Panc1 (cell line): ENCODE measurements around the gene KAZN. TPM values are rescaled to one million over a fixed set of nuclear protein-coding genes. Genes with fewer than 3 reads are reported as not detected.

Source experiments
- ATAC-seq: fragments of 200-7000 bp; cut with Tn5 transposase; 2 replicates; pipeline ENCODE4 v1.9.1; 2020; ENCODE audit warnings: mild to moderate bottlenecking, moderate library complexity
- BruUV-seq: library from RNA; stranded (reverse); fragments of 400-500 nt; replicated peaks from 2 replicates; lab custom pipeline; 2021; lab: Mats Ljungman, UMichigan
- CTCF ChIA-PET: fragments of 300-600 bp; sonication (Branson Sonifier 250); formaldehyde crosslinking; loops from one replicate; lab custom pipeline; 2022; ENCODE audit warnings: antibody characterized with exemption; lab: Charles Lee
- POLR2A ChIA-PET: fragments of 300-600 bp; sonication (Branson Sonifier 250); formaldehyde crosslinking; loops from one replicate; lab custom pipeline; 2022; ENCODE audit warnings: antibody characterized with exemption; lab: Charles Lee
- DNase-seq: peaks from one replicate; pipeline ENCODE4 v3.0.0-alpha.2; 2010; ENCODE audit warnings: low read depth, low spot score
- H3K27ac ChIP-seq: 2 replicates; pipeline ENCODE4 v1.5.1; 2011; ENCODE audit warnings: mild to moderate bottlenecking, low read length, inconsistent platforms
- H3K27me3 ChIP-seq: fragments of 200-500 bp; sonication (Bioruptor generic); 2 replicates; pipeline ENCODE4 v1.6.0; 2014; ENCODE audit warnings: low read length, inconsistent platforms; ENCODE audit not compliant: control insufficient read depth, insufficient read depth
- H3K36me3 ChIP-seq: fragments of 200-500 bp; sonication (Bioruptor generic); 2 replicates; pipeline ENCODE4 v1.5.1; 2014; ENCODE audit warnings: inconsistent platforms, mild to moderate bottlenecking, low read length, moderate library complexity; ENCODE audit not compliant: control insufficient read depth, insufficient read depth
- H3K4me1 ChIP-seq: 2 replicates; pipeline ENCODE4 v1.5.1; 2011; ENCODE audit warnings: inconsistent platforms, mild to moderate bottlenecking, low read length, moderate library complexity; ENCODE audit not compliant: control insufficient read depth, insufficient read depth
- H3K4me3 ChIP-seq, 2 experiments: 2 replicates each; pipeline ENCODE4 v1.5.1; 2011 to 2012; ENCODE audit warnings: low read depth in 2 of 2, low read length in 2 of 2, mild to moderate bottlenecking in 2 of 2, inconsistent platforms in 1 of 2, moderate library complexity in 1 of 2
- H3K9me3 ChIP-seq: fragments of 200-500 bp; sonication (Bioruptor generic); 2 replicates; pipeline ENCODE4 v1.5.1; 2014; ENCODE audit warnings: low read depth, mild to moderate bottlenecking, inconsistent platforms, low read length, moderate library complexity; ENCODE audit not compliant: control insufficient read depth, insufficient read depth
- POLR2AphosphoS5 ChIP-seq: IDR thresholded peaks from 2 replicates; pipeline ENCODE4 v1.6.1; 2012; ENCODE audit warnings: mild to moderate bottlenecking, low read depth, low read length, moderate library complexity
- REST ChIP-seq, 2 experiments: IDR thresholded peaks; 2 replicates each; pipeline ENCODE4 v1.6.1; 2011 to 2012; ENCODE audit warnings: low read depth in 2 of 2, control low read depth in 1 of 2, low read length in 1 of 2, mild to moderate bottlenecking in 1 of 2, moderate library complexity in 1 of 2; ENCODE audit not compliant: insufficient read depth in 1 of 2
- SIN3A ChIP-seq: IDR thresholded peaks from 2 replicates; pipeline ENCODE4 v1.6.1; 2012; ENCODE audit warnings: low read depth, mild to moderate bottlenecking, low read length, moderate library complexity, borderline replicate concordance; ENCODE audit not compliant: insufficient read depth
- TCF7L2 ChIP-seq: IDR thresholded peaks from 2 replicates; pipeline ENCODE4 v1.6.1; 2011; ENCODE audit warnings: mild to moderate bottlenecking, low read depth, low read length, inconsistent platforms
- in situ Hi-C: cut with HindIII; loops from 2 replicates; pipeline ENCODE4 v1.10.0; 2016; ENCODE audit warnings: low sequenced_read_pairs, low pct_unique_long_range_greater_than_20kb
- intact Hi-C: fragments of 100-400 bp; cut with micrococcal nuclease; formaldehyde crosslinking; loops from one replicate; pipeline ENCODE4 v1.10.0; 2022; ENCODE audit not compliant: unreplicated experiment
- total RNA-seq: library from RNA; stranded (reverse); gene quantifications from one replicate; pipeline ENCODE4 v1.2.1, GENCODE V29; 2021; ENCODE audit not compliant: unreplicated experiment
- TF ChIP-seq, protein P1 (sequence below): fragments of 450-650 bp; IDR thresholded peaks from 2 replicates; pipeline ENCODE4 v1.5.1; 2017; ENCODE audit warnings: mild to moderate bottlenecking

The KAZN gene
- total RNA-seq, 1 experiment from 2014 or later: 6.6 TPM

DNA sequence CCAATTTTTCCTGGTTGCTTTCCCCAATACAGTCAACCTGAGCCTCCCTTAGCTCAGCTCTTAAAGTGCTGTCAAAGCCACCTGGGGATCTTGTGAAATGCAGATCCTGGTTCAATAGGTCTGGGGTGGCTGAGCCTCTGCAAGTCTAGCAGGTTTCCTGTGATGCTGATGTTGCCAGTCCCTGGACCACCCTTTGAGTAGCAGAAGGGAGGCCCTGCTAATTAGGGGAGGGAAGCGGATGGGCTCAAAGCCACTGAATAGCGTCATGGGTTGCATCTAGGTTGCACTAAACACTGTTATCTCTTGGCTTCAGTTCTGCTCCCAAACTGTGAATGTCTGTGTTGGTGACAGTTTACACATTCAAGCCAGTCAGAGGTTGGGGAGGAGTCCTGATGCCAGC lies 127.2 kb downstream of the KAZN start:
- BruUV-seq: no TSS peak
- POLR2A ChIA-PET: no interaction called here
- H3K27me3 ChIP-seq: peaks cover 2% of the 10 kb centered on the region; the same call in 1 of the 2 replicates
- DNase-seq: no peak
- H3K36me3 ChIP-seq: no peaks in the 10 kb centered on the region
- H3K9me3 ChIP-seq: no peaks in the 10 kb centered on the region
- H3K27ac ChIP-seq: no peak overlapping the region
- H3K4me1 ChIP-seq: no peaks in the 10 kb centered on the region
- in situ Hi-C loops (no loop called here), intact Hi-C loops (no loop called here)
- TF ChIP-seq REST (IDR thresholded peaks at IDR 0.05; ENCODE audit: insufficient read depth in 1 of 2, low read depth in 2 of 2, low read length in 1 of 2) (no peak), SIN3A (no peak), TCF7L2 (no peak), POLR2AphosphoS5 (no peak)
- TF ChIP-seq, protein P1, sequence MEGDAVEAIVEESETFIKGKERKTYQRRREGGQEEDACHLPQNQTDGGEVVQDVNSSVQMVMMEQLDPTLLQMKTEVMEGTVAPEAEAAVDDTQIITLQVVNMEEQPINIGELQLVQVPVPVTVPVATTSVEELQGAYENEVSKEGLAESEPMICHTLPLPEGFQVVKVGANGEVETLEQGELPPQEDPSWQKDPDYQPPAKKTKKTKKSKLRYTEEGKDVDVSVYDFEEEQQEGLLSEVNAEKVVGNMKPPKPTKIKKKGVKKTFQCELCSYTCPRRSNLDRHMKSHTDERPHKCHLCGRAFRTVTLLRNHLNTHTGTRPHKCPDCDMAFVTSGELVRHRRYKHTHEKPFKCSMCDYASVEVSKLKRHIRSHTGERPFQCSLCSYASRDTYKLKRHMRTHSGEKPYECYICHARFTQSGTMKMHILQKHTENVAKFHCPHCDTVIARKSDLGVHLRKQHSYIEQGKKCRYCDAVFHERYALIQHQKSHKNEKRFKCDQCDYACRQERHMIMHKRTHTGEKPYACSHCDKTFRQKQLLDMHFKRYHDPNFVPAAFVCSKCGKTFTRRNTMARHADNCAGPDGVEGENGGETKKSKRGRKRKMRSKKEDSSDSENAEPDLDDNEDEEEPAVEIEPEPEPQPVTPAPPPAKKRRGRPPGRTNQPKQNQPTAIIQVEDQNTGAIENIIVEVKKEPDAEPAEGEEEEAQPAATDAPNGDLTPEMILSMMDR: no peak
- ATAC-seq: no peak
- CTCF ChIA-PET: no interaction called here
- no peak overlapping the region for H3K4me3 ChIP-seq

DNA sequence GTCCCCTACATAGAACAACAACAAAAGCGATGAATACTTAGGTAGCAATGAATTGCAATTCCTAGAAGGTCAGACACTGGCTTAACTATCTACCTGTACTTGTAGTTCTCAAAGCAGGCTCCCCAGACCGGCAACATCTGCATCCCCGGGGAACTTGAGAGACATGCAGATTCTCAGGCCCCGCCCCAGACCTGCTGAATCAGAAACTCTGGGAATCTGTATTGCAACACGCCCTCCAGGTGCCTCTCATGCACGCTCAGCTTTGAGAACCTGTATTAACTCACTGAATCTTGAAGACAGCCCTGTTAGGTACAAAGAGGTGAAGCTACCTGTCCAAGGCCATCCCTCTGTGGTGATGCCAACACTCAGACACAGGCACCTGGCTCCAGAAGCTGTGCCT lies 128.1 kb downstream of the KAZN start:
- in situ Hi-C loops: no loop called here
- no peaks in the 10 kb centered on the region for H3K4me1 ChIP-seq
- ATAC-seq (no peak; the same call in 1 of the 2 replicates), DNase-seq (no peak)
- CTCF ChIA-PET: no interaction called here
- H3K27me3 ChIP-seq: peaks cover 2% of the 10 kb centered on the region; the same call in 1 of the 2 replicates
- no peaks in the 10 kb centered on the region for H3K9me3 ChIP-seq
- no peak overlapping the region for H3K4me3 ChIP-seq
- POLR2A ChIA-PET: no interaction called here
- H3K36me3 ChIP-seq: no peaks in the 10 kb centered on the region
- intact Hi-C loops: no loop called here
- TF ChIP-seq, protein P1: no peak
- TF ChIP-seq REST (IDR thresholded peaks at IDR 0.05; ENCODE audit: insufficient read depth in 1 of 2, low read depth in 2 of 2, low read length in 1 of 2) (no peak), POLR2AphosphoS5 (no peak), SIN3A (no peak), TCF7L2 (no peak)
- H3K27ac ChIP-seq: no peak overlapping the region
- no TSS peak for BruUV-seq
